ENCODE results near the gene RNF121. TPM values are rescaled to one million over a fixed set of nuclear protein-coding genes. Genes with fewer than 3 reads are reported as not detected.
A peak's percentile ranks its signal among the peaks of the same experiment; 100 is the strongest.

The RNF121 gene
- total RNA-seq, 1 experiment from 2014 or later, result 27.8 TPM

DNA sequence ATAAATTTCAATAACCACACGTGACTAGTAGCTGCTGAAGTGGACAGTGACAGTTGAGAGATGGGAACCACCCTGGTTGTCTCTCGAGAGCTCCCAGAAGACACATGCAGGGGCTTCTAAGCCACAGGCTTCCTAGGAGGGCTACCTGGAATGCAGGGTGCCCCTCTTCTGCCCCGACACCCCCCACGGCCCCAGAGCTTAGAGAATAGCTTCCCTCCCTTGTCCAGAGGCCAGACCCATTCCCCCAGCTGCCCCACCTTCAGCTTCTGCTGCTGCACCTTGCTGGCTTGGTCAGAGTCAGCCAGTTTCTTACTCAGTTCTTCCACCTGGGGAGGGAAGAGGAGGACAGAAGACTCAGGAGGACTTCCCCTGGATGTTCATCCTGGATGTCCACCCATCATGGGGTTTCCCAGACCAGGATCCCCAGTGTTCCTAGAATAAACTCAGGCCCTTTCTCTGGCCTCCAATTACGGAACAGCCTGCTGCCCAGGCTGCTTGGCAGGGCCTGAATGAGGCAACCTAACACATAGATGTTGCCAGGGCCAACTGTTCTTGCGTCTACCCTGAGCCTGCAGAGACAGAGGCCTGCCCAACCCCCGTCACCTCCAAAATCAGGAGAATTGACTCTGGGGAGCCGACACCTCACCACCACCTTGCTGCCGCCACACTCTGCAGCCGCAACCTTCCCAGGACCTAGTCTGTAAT lies 81.8 kb downstream of the RNF121 start:
- H3K36me3 Mint-ChIP-seq (ENCODE audit: insufficient read depth, unreplicated experiment), result peaks cover 100% of the 10 kb centered on the region
- DNase-seq (ENCODE audit: unreplicated experiment), result no peak
- ChIA-PET CTCF (interaction anchor here (1.0 to 1.9 kb wide), 2 partner anchors 14 to 420 kb away, joined by 3 to 4 read pairs; no protein-coding TSS in a partner anchor), POLR2A (no interaction called here)
- intact Hi-C loops (cut with micrococcal nuclease), result no loop called here
- no peaks in the 10 kb centered on the region for H3K9me3 Mint-ChIP-seq (ENCODE audit: unreplicated experiment)
- no peak overlapping the region for H3K4me3 Mint-ChIP-seq (ENCODE audit: unreplicated experiment)
- TF ChIP-seq, protein P1, sequence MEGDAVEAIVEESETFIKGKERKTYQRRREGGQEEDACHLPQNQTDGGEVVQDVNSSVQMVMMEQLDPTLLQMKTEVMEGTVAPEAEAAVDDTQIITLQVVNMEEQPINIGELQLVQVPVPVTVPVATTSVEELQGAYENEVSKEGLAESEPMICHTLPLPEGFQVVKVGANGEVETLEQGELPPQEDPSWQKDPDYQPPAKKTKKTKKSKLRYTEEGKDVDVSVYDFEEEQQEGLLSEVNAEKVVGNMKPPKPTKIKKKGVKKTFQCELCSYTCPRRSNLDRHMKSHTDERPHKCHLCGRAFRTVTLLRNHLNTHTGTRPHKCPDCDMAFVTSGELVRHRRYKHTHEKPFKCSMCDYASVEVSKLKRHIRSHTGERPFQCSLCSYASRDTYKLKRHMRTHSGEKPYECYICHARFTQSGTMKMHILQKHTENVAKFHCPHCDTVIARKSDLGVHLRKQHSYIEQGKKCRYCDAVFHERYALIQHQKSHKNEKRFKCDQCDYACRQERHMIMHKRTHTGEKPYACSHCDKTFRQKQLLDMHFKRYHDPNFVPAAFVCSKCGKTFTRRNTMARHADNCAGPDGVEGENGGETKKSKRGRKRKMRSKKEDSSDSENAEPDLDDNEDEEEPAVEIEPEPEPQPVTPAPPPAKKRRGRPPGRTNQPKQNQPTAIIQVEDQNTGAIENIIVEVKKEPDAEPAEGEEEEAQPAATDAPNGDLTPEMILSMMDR (IDR thresholded peaks at IDR 0.05; ENCODE audit: unreplicated experiment), result no peak
- no peaks in the 10 kb centered on the region for H3K27me3 Mint-ChIP-seq (ENCODE audit: insufficient read depth, unreplicated experiment)
- no TSS peak for BruUV-seq (replicated peaks)
- no peak overlapping the region for H3K27ac Mint-ChIP-seq (ENCODE audit: low read depth, unreplicated experiment)
- peaks cover 29% of the 10 kb centered on the region for H3K4me1 Mint-ChIP-seq (ENCODE audit: insufficient read depth, unreplicated experiment)

DNA sequence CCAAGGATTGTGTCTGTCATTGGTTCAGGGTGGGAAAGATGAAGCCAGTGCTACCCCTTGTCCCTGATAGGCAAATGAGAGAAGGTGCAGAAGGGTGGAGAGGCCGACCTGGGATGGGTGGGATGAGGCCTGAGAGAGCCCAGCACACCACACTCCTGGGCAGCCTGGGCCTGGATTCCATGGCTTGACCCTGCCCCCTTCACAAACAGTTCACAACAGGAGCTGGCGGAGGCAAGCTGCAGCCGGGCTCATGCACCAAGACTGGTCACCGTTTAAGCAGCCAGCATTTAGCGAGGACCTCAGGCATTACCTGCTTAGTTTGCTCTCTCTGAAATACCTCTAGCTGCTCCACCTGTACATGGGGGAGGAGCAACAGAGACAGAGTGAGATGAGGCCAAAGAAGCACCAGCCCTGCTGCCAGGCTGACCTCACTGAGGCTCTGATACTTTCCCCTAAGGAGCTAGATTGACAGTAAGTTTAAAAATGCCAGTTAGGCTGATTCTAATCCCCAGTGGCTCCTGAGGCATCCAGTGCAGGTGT lies 83.3 kb downstream of the RNF121 start:
- no peak overlapping the region for H3K4me3 Mint-ChIP-seq (ENCODE audit: unreplicated experiment)
- no TSS peak for BruUV-seq (replicated peaks)
- H3K27me3 Mint-ChIP-seq (ENCODE audit: insufficient read depth, unreplicated experiment), result no peaks in the 10 kb centered on the region
- TF ChIP-seq, protein P1 (IDR thresholded peaks at IDR 0.05; ENCODE audit: unreplicated experiment), result no peak
- ChIA-PET POLR2A (interaction anchor here (0.6 to 2.0 kb wide), 5 partner anchors 12 to 85 kb away, joined by 3 to 5 read pairs (median 5); no protein-coding TSS in a partner anchor), CTCF (interaction anchor here (2.3 to 4.5 kb wide), 6 partner anchors 13 to 403 kb away, joined by 10 to 34 read pairs (median 14); no protein-coding TSS in a partner anchor)
- H3K36me3 Mint-ChIP-seq (ENCODE audit: insufficient read depth, unreplicated experiment), result peaks cover 100% of the 10 kb centered on the region
- H3K9me3 Mint-ChIP-seq (ENCODE audit: unreplicated experiment), result no peaks in the 10 kb centered on the region
- DNase-seq (ENCODE audit: unreplicated experiment), result no peak
- intact Hi-C loops (cut with micrococcal nuclease), result no loop called here
- no peak overlapping the region for H3K27ac Mint-ChIP-seq (ENCODE audit: low read depth, unreplicated experiment)
- peaks cover 34% of the 10 kb centered on the region for H3K4me1 Mint-ChIP-seq (ENCODE audit: insufficient read depth, unreplicated experiment)

DNA sequence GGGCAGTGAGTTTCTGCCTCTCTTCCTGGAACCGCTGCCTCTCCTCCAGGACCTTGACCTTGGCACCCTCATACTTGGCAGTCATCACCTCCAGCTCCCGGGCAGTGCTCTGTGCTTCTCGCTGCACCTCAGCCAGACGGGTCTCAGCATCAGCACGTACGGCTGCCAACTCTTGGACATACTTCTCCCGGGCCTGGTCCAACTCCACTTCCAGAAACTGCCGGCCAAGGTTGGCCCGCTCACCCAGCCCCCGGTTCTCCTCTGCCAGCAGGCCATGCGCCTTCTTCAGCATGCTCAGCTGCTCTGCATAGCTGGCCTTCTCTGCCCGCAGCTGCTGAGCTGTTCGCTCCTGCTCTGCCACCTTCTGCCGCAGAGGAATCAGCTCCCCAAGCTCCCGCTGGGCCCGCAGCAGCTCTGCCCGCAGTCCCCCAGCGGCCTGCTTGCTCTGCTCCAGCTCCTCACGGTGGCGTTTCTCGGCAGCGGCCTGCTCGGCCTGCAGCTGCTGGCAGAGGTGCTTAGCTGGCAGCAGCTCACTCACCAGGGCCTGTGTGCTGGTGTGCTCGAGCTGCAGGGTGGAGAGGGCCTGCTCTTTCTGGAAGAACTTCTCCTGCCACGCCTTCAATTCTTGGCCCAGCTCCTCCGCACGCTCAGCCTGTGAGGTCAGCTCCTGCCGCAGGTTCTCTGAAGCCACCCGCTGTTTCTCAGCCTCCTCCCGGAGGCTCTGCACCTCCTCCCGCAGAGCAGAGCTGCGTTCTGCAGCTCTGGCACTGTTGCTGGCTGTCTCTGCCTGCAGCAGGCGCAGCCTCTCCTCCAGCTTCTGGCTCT lies 84.3 kb downstream of the RNF121 start:
- Mint-ChIP-seq H3K9me3 (ENCODE audit: unreplicated experiment) (no peaks in the 10 kb centered on the region), H3K27me3 (ENCODE audit: insufficient read depth, unreplicated experiment) (no peaks in the 10 kb centered on the region), H3K36me3 (ENCODE audit: insufficient read depth, unreplicated experiment) (peaks cover 100% of the 10 kb centered on the region), H3K27ac (ENCODE audit: low read depth, unreplicated experiment) (peak overlapping the region; percentile 49), H3K4me1 (ENCODE audit: insufficient read depth, unreplicated experiment) (peaks cover 34% of the 10 kb centered on the region), H3K4me3 (ENCODE audit: unreplicated experiment) (peak overlapping the region; percentile 33)
- TF ChIP-seq, protein P1 (IDR thresholded peaks at IDR 0.05; ENCODE audit: unreplicated experiment), result no peak
- peak; percentile 45 for DNase-seq (ENCODE audit: unreplicated experiment)
- CTCF ChIA-PET, result interaction anchor here (0.6 to 4.5 kb wide), 18 partner anchors 12 to 446 kb away, joined by 3 to 34 read pairs (median 4); partner anchors contain the start of gene CLPB
- no TSS peak for BruUV-seq (replicated peaks)
- intact Hi-C loops (cut with micrococcal nuclease), result no loop called here
- POLR2A ChIA-PET, result interaction anchor here (0.6 to 2.3 kb wide), 22 partner anchors 8 to 421 kb away, joined by 3 to 10 read pairs (median 4); partner anchors contain the start of gene CLPB
